HG03460 (cell line): ENCODE results near the gene PLXNB3.
"Not testable (repeated sequence)": the region's sequence is repeated elsewhere in the genome, so short reads cannot be mapped to it uniquely, and the experiment has no call there.

Experiments
- ATAC-seq: cut with Tn5 transposase; IDR thresholded peaks from one replicate; pipeline ENCODE4 v1.9.1; 2021; ENCODE audit not compliant: unreplicated experiment

Gene PLXNB3

DNA sequence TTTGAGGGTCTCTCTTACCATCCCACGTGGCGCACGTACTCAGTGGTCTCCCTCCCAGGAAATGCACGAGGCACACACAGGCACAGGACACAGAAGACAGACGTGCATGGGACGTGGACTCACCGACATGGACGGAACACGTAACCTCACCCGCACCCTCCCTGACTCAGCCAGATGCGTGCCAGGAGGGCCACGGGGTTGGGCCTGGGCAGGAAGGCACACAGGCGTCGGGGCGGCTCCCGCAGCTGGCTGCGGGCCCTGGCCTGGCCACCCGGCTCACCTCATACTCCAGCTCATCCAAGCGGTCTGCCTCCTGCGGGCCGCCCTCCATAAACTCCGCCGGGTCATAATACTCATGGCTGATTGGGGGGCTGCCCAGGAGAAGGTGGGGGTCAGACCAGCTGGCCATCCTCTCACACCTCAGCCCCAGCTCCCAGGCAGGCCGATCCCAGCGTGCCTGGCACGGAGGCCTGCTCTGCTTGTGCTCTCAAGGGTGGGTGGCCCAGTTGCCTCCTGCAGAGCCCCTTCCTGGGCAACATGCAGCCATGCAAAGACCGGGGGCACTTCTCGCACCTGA, 43.0 kb downstream of the PLXNB3 start:
- no peak for ATAC-seq

DNA sequence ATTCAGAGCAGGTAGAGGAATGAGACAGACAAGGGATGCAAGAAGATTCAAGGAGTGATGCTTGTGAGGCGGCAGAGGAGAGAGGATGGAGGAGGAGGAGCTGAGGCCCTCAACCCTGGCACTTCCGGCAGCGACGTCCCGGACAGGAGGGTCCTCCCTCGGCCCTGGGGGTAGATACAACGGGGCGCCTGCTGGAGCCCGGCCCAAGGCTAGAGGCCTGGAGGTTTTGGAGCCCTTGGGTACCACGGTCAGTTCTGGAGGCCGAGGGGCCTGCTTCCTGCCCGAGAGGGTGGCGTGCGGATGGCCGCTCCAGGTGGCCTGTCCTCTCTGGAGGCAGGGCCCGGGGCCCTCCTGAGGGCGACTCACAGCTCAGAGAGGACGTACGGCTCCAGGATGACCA, 43.9 kb downstream of the PLXNB3 start:
- ATAC-seq: no peak

DNA sequence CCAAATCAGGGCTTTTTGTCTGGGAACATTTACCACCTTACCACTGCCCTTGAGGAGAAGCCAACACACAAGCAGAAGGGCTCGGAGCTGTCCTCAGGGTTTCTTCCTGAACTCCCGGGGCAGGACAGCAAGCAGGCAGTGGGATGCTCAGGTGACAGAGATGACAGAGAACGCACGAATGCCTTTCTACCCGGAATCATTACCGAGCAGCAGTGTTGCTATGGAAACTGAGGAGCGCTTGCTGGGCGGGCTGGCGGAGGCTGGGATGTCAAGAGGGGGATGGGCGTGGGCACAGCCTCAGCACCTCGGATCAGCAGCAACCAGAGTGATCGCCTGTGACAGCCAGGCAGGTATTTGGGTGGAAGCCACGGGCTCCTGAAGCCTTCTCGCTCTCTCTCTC, 48.2 kb downstream of the PLXNB3 start:
- no peak for ATAC-seq

DNA sequence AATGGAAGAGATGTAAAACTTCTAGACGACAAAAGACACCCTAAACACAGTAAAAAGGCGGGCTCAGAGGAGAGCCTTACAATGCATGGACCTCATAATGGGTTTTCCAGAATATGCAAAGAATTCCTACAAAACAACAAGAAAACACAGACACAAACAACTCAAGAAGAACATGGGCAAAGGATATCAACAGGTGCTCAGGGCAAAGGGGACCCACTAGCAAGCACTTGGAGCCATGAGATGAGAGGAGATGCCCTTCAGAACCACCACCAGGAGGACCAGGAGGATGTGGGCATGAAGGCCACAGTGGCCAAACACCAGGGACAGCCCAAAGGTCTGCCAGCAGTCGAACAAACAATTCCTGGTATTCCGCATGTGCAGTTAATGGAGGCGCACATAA, 49.1 kb downstream of the PLXNB3 start:
- ATAC-seq: no peak

DNA sequence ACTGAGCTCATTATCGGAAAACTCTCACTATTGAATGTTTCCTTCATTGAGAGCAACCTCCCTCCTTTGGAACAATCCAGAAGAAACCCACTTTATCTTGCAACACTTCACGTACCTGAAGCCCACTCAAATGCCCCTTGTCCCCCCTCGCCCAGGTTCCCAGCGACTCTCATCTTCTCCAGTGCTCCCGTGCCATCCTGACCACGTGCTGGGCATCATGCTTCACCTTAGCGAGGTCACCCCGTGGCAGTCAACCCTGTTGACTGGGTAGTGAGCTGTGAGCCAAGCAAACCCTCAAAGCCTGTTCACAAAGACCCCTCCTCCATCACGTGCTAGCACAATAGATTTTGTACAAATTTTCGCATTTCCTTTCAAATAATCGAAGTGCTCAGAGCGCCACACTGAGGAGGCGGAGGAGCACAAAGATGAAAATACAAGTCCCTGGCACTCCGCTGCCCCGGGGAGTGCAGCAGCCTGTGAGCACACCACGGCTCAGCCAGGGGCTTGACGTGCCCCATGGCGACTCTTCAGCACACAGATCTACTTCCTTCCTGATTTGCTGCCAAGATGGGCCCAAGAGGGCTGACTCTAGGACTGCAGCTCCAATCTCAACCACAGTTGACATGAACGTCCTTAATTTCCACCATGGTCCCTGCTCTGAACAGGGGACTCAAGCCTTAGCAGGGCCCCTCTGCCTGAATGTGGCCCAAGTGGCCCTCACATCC, 50.7 kb downstream of the PLXNB3 start:
- ATAC-seq: no peak

DNA sequence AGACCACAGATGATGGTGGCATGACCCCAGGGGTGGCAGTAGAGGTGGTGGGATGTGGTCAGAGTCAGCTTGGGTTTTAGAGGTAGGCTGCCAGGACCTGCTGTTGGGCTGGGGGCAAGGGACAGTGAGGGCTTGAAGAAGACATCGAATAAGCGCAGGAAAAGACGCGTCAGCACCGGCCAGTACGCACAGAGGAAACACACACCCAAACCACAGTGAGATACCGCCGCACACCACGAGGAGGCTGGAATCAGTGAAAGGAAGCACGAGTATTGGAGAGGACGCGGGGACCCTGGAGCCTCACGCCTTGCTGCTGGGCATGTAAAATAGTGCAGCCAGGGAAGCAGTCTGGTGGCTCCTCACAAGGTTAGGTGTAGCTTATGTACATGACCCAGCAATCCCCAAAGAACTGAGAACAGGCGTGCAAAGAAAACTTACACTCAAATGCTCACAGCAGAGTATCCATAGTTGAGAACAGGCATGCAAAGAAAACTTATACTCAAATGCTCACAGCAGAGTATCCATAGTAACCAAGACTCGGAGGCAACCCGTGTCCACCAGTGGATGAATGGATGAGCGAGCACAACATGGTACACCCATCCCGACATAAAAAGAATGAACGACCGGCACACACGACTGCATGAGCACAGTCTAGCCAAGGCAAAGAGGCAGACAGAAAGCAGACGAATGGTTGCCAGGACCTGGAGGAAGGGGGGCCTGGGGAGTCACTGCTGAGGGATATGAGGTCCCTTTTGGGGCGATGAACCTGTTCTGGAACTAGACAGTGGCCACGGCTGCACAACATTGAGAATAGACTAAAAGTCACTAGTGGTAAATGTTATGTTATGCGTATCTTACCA, 53.0 kb downstream of the PLXNB3 start:
- no peak for ATAC-seq

DNA sequence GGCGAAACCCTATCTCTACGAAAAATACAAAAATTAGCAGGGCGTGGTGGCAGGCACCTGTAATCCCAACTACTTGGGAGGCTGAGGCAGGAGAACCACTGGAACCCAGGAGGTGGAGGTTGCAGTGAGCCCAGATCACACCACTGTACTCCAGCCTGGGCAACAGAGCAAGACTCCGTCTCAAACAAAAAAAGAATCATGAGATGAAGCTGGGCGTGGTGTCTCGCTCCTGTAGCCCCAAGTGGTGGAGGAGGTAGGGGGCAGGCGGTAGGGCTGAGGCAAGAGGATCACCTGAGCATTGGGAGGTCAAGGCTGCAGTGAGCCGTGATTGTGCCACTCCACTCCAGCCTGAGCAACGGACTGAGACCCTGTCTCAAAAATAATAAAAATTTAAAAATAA, 54.0 kb downstream of the PLXNB3 start:
- ATAC-seq: not testable (repeated sequence)

DNA sequence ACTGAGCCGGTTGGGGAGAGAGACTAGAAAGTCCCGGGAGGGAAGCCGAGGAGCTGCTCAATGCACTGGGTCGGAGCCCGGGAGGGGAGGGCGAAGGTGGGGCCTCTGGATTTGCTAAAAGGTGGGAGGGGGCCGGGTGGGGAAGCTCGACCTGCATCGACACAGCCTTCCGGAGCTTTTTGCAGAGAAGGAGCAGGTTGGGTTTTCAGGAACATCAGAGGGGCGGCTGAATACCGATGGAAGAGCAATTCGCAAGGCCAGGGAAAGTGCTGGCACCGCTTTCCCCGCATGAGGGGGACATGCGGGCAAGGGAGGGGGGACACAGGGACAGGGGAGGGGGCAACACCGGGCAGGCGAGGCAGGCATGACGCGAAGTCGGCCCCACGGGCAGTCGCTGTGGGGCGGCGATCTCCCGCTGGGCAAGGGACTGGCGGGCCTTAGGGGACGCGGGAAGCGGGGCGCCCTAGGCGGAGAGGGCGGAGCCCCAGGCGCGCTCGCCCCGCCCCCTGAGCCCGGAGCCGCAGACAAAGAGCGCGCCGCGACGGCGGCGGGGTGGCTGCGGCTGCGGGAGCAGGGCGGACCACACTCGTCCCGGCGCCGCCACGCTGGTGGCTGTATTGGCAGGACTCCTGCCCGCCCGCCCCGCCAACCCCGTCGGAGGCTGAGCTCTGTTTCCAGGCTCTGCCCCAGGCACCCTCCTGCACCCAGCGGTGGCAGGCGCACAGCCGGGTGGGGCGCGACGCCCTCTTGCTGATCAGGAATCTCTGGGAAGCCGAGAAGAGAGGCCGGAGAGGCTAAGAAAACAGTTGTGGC, 54.7 kb downstream of the PLXNB3 start:
- no peak for ATAC-seq

DNA sequence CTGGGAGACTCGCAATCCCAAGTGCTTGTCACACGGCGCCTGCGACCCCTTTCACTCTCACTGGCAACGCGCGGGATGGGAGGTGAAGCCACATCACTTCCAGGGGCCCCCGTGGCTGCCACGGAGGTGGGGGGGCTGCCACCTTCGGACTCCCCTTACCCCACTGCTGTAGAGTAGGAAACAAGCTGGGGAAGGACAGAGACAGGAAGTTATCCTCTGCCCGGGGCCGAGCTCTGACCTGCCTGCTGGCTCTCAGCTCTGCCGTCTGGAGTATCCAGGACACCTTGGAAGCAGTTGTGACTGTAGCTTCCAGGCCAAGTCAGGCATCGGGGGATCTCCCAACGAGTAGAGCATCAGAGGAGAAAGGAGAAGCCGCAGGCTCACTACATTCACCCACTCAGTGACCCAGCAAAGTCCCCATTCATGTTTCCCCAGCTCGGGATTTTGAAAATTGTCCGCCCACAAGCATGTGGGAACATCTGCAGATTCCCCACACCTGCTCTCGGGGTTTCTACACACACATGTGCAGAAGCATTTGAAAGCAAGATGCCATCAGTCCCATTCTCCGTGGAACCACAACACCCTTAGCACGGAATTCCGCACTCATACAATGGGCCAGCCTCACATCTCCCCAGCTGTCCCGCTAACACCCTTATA, 55.5 kb downstream of the PLXNB3 start:
- ATAC-seq: no peak

DNA sequence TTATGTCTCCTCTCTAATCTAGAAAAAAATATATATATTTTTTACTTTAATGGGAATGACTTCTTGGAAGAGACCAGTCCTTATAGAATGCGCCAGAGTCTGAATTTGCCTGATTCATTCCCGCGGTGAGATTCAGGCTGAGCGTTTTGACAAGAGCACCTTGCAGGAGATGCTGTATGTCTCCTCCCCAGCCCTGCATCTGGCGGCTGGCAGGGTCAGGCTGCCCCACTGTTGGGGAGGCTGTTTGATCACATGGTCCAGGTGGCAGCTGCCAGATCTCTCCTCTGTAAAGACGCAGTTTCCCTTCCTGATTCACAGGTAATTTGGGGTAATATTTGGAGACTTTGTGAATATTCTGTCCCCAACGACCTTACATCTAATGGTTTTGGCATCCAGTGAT, 56.6 kb downstream of the PLXNB3 start:
- no peak for ATAC-seq

DNA sequence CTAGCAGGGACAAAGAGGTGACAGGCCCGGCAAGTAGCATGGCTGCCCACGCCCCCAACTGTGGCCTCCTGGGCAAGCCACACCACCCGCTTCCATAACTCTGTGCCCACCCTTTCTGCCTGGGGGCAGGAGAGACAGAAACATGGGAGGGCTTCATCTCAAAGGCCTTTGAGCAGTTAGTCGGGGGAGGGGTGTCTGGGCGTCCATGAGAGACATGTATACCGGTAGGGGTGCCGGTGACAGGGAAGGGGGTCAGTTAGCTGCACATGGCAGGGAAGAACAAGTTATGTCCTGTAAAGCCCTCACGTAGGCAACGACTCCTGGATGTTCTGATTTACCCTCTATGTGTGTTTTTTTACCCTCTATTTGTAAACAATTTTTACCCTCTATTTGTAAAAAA, 57.0 kb downstream of the PLXNB3 start:
- no peak for ATAC-seq

DNA sequence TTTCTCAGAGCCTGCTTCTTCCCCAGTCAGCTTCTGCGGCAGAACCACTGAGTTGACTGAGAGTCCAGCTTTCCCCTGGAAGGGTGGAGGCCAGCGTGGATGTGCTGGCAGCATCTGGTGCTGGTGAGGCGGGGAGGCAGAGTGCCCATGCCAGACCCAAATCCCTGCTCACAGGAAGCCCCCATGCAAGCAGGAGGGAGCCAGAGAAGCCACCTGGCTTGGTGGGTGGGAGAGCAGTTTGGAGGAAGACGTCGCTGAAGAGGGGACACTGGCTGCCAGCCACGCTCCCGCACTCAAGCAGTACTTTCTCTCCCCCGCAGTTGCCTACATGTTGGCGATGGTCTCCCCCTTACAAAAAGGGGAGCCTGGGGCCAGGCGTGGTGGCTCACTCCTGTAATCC, 60.3 kb downstream of the PLXNB3 start:
- no peak for ATAC-seq

DNA sequence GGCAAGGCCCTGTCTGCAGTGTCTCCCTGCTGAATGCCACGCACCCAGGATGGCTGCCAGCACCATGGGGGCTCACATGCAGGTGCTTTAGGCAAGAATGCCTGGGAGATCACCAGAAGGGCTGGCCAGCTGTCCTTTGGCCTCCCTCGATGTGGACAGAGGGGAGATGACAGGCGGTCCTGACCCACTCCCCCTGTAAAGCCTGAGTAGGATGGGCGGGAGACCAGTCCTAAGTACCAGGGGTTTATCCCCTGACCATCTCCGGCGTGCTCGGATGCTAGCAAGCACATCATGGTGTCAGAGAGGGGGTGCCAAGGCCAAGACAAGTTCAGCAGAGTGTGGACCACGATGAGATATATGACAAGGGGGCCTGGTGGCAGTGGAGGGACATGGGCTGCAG, 61.0 kb downstream of the PLXNB3 start:
- ATAC-seq: no peak
